Hematopoietic multipotent progenitor cell treated with erythropoietin and hydrocortisone succinate and interleukin-3 and kit ligand, for 4 days (in vitro differentiated cells): Measurements from ENCODE around the gene ASS1.
A peak's percentile ranks its signal among the peaks of the same experiment; 100 is the strongest.

ENCODE experiments used
- DNase-seq: peaks from one replicate; pipeline ENCODE4 v3.0.0-alpha.2; 2015

Gene ASS1

DNA sequence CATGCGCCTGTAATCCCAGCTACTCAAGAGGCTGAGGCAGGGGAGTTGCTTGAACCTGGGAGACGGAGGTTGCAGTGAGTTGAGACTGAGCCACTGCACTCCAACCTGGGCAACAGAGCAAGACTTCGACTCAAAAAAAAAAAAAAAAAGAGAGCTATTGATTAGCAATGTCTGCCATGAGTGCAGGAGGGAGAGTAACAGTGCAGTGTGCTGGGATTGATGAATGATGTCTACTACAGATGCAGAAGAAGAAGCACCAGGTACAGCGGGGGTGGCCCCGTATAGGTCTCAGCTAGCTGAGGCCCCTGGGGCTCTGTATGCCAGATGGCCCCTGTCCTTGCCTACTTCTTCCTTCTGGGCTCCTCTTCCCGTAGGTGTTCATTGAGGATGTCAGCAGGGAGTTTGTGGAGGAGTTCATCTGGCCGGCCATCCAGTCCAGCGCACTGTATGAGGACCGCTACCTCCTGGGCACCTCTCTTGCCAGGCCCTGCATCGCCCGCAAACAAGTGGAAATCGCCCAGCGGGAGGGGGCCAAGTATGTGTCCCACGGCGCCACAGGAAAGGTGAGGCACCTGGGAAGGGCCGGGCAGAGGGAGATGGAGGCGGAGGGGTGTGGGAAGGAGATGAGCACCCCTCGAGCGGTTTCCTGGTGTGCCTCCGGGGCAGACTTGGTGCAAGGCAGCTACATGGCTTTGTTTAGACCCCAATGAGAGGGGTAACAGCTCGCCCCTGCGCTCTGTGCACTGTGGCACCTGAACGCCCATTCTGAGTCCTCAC, 13.5 kb downstream of the ASS1 start:
- no peak for DNase-seq

DNA sequence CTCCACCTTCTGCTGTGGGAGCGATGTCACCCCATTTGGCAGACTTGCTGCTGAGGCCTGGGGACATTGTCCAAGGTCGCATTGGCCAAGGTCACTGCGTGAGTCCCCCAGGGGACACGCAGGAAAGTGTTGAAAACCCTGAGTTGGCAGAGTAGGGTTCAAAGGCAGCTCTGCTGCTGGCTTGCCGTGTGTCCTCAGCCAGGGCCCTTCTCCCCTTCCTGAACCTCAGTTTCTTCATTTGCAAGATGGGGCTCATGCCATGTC, 14.0 kb downstream of the ASS1 start:
- no peak for DNase-seq

DNA sequence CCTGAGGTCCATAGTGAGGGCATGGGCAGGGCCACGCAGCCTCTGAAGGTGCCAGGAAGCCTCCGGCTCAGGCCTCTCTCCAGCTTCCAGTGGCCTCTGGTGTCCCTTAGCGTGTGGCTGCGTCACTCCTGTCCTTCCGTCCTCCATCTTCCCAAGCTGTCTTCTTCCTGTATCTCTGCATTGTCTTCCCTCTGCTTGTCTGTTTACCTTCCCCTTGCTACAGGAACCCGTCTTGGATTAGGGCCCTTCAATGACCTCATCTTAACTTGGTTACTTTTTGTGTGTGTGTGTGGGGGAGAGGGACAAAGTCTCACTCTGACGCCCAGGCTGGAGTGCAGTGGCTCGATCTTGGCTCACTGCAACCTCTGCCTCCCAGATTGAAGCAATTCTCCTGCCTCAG, 14.4 kb downstream of the ASS1 start:
- DNase-seq = no peak

DNA sequence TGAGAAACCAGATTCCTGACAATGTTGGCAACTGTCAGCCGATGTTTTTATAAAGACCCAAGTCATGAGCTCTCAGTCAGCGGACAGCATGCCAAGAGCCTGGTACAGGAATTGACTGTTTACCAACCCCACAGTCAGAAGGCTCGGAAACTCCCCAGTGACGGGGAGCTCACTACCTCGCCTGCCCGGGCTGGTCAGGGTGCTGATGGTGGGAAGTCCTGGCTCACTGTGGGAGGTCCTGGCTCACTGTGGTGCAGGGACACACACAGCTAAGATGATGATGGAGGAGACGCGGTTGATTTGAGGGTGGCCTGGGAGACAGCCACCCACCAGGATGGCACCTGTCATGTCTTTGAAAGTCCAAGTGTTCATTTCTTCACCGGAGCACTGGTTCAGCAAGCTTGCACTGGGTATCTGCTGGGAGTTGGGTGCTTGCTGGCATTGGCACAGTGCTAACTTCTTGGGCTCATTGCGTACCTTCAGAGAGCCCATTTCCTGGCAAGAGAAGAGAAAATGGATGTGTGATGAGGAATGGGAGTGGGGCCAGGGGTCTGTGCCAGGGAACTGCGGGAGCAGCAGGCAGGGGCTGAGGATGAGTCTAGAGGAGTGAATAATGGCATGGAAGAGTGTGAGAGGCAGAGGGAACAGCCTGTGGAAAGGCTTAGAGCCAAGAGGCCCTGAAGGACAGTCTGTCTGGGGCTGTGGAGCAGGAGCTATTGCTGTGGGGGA, 15.3 kb downstream of the ASS1 start:
- DNase-seq = no peak

DNA sequence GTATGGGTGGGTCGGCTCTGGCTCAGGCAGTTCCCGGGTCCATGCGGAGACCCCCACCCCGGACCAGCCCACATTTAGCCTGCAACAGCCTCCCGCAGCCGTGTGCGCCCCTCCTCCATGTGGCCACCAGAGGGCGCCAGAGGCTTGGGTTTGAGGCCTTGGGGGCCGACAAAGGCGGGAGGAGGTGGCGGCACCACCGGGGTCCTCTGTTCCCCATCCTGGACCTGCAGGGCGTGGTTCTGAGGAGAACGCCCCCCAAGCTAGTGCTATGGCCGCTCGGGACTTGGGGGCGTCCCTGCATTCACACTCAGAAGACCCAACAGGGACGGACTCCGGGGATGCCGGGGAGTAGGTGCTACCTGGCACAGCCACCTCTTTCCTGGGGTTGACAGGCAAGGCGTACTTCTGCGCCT, 16.5 kb downstream of the ASS1 start:
- DNase-seq = peak; percentile 78

DNA sequence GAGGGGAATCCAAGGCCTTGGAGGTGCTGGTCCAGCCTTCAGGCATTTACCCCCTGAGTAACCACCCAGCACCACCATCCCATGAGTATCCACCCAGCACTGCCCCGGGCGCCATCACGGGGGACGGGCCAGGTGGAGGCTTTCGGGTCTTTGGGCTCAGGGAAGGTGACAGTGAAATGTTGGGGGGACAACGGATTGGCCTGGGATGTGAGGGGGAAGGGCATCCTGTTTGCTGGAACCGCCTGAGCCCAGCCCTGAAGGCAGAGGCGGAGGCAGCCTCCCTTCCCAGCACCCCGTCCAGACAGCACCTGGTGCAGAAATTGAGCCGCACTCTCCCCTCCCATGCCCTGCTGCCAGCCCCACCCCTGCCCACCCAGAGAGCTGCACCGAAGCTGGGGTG, 17.0 kb downstream of the ASS1 start:
- no peak for DNase-seq

DNA sequence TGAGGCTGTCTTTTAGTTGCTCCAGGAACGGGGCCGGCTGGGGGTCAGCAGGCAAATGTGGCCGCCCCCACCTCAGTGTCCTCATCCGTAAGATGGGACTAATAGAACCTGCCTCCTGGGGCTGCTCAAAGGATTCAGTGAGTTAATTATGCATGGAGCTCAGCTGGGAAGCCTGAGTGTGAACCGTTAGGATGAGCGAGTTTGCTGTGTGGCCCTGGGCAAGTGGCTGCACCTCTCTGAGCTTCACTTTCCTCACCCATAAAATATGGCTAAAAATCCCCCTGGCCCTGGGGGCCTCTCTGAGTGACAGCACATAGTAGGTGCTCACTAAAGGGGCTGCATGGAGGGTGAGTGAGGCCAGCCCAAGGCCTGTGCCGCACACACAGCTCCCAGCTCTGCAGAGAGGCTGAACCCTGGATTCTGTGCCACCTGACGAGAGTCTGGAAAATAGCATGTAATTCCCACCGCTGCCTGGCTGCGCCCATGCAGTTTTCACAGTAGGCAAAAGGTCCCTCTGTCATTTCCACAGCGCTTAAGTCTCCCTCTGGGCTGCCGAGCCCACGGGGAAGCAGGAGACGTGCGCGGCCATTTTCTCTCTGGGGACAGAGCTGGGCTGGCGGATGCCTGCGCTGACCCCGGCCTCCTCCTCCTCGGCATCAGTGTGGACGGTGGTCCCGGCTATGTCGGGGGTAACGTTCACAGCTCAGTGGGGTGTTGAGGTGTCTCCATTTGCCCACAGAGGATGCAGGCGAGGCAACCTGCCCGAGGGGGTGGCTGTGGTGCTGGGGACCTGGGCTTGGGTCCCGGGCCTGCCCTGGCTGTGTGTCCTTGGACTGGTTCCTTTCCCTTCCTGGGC, 18.2 kb downstream of the ASS1 start:
- DNase-seq = no peak

DNA sequence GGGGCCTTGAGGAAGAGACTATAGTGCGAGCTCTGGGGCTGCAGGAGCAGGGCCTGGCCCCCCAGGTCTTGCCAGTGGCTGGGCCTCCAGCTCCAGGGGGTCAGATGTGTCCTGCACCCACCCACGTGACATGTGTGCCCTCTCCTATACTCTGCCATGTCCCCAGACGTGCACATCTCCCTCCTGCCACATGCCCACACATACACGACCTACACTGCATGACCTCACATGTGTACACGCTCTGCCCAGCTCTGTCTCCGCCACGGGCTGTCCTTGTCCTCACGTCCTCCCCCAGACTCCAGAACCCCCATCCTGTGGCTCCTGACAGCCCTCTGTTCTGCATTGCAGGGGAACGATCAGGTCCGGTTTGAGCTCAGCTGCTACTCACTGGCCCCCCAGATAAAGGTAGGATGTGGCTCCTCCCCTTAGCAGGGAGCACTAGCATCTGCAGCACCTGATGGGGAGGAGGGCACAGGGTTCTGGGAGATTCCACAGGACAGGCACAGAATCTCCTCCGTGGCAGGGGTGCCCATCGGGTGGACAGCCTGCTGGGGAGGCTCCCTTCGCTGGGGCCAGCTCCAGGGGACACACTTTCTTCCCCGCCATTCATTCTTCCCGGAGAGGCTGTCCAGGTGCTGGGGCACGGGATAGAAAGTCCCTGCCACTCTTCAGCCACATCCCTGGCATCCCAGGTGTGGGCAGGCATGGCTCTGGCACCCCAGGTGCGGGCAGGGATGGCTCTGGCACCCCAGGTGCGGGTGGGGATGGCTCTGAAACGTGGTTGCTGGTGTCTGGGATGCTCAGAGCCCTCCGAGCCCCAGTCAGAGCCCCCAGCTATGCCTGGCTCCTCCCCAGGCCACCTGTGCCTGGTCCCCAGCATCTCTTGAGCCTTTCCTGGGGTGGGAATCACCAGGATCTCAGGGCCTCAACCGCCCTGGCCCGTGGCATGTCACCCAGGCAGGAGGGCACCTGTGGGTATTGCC, 19.3 kb downstream of the ASS1 start:
- DNase-seq = no peak

DNA sequence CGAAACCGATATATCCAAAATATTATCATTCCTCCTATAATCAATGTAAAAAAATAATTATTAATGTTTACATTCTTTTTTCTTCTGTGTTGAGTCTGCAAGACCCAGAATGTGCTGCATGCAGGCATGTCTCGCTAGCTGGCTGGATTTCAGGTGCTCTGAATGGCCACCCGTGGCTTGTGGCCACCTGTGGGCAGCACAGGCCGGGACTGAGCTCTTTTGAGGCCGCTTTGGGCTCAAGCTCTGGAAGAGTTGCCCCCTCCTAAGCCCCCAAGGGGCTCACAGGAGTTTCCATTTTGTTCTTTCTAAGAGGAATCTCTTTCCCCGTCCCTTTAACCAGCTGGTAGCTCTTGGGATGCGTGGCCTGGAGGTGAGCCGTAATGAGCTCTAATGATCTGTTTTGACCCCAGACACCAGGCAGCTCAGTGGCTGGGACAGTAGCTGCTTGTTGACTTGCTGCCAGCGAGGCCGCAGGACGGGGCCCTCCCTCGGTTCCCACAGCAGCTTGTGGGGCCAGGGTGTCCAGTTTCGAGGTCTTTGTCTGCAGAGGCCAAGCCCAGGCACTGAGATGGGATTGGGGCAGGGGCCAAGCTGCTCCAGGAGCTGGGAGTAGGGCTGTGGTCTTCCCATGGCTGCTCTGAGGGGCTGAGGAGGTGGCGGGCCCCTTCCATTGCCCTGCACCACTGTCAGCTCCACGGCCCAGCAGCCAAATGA, 20.8 kb downstream of the ASS1 start:
- DNase-seq = no peak

DNA sequence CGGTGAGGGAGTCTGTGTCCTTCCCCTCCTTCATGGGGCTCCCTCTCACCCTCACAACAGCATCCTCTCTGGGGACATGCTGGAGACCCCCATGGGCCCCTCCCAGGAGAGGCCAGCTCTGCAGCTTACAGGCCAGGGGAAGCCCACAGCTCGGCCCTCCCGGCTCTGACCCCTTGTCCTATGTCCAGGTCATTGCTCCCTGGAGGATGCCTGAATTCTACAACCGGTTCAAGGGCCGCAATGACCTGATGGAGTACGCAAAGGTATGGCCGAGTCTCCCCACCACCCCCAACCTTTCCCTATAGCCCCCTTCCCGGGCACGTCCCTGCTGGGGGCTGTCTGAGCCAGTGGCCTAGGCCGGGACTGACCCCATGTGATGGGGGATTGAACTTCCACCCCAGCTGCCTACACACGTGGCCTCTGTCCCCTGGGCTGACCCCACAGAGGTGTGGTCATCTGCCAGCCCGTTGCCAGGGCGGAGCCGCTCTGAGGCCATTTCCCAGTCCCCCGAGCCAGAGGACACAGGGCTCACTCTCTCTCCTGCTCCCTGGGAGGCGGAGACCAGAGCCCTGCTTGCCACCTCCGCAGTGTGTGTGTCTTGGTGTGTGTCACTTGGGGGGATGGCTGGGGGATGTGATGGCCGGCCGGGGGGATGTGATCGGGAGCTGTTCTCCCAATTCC, 21.9 kb downstream of the ASS1 start:
- no peak for DNase-seq

DNA sequence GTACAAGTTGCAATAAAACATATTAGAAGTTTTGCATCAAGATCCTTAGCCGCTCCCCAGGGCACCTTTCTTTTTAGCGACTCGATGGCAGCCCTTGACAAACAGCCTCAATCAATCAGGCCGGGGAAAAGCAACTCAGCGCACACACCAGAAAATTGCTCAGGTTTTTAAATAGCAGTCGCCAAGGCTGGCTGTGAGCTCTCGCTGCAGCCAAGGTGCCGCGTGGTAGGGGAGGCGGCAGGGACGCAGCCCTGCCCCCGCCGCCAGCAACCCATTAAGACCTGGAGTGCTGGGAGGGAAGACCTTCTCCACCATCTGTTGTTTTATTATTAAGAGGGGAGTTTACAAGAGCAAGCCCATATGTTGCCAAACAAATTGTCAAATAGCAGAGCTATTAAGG, 22.6 kb downstream of the ASS1 start:
- DNase-seq = no peak

DNA sequence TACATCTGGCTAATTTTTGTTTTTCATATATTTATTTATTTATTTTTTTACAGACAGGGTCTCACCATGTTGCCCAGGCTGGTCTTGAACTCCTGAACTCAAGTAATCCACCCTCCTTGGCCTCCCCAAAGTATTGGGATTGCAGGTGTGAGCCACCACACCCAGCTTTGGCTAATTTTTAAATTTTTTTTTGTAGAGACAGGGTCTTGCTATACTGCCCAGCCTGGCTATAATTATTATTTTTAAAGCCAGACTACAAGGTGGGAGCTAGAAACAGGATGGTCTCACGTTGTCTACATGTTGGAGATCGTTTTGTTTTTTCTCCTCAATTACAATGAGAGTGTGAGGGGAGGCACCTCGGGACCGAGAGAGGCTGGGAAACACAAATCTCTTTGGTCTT, 23.8 kb downstream of the ASS1 start:
- no peak for DNase-seq

DNA sequence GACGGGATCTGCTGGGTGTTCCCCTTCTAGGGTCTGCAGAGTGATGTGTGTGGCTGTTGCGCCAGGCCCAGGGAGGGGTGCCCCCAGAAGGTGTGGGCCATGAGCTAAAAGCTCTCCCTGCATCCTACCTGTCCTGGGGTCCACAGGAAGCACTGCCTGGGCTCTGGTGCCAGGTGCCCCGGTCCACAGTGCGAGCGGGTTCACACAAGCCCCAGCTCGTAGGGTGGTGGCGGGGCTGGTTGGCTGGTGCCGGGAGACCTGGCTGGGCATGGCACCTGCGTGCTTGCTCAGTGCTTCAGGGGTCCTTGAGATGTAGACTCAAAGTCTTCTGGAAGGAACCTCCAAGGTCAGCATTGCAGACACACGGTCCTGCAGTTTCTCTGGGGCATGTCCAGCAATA, 25.5 kb downstream of the ASS1 start:
- no peak for DNase-seq

DNA sequence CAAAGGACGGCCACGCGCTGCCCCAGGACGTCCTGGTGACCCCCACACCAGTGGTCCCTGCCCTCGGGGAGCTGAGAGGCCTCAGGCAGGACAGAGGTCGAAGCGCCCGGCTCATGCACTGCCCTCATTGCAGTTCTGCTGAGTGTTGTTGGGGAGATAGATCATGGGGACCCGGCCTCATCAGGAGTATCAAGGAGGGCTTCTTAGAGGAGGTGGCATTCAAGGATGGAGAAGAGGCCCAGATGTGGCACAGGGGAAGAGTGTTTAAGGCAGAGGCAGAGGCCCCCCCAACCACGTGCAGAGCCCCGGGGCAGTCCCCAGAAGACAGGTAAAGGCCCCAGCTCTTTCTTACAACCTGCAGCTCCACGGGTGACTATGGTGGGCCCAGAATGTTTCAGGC, 26.2 kb downstream of the ASS1 start:
- no peak for DNase-seq

DNA sequence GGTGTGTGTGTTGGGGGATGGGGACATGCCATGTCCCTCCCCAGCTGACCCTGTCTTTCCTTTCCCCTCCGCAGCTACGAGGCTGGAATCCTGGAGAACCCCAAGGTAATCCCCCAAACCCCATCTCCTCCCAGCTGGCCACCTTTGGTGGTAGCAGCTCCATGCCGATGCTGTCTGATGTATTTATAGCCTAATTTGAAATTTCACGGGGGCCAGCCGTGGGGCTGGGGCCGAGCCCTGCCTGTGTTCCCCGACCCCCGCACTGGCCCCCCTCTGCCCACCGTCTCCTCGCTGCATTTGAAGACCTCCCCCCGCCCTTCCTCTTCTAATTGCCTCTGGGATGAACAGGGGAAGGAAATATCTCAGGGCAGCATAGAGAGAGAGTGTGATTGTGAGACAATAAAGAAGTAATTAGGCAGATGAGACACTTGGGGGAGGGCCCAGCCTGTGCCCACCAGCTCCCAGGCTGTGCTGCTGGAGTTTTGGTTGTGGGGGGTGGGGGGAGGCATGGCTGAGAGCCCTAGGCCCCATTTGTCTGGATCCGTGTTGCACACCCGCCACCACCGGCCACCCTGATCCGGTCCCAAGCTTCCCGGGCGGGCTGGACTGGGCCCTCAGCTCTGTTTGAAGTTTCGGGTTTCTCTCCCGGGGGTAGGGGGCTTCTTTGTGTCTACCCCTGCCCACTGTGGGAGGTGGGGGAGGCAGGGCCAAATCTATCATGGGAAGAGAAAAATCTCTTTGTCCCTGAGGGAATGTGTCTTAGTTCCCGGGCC, 26.8 kb downstream of the ASS1 start:
- DNase-seq = no peak

DNA sequence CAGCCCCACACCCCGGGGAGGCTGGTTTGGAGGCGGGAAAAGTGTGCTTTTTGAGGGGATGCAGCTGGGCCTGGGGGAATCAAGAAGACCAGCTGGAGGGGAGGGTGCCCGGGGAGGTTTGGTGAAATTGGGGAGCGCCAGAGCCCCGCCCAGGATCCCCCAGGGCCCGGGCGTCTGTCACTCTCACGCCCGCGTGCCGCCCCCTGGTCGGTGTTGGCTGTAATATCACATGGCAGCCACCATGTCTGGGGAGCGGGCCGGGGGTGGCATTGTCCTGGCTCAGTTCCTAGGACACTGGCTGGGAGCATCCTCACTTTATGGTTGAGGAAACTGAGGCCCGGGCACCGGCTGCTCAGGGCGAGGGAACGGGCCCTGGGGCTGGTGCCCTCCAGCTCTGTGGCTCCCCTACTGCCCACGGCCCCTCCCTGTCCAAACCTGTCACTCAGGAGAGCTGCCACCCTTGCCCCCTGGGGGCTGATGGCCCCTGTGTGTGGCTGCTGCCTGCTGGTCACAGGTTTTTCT, 27.5 kb downstream of the ASS1 start:
- DNase-seq = no peak

DNA sequence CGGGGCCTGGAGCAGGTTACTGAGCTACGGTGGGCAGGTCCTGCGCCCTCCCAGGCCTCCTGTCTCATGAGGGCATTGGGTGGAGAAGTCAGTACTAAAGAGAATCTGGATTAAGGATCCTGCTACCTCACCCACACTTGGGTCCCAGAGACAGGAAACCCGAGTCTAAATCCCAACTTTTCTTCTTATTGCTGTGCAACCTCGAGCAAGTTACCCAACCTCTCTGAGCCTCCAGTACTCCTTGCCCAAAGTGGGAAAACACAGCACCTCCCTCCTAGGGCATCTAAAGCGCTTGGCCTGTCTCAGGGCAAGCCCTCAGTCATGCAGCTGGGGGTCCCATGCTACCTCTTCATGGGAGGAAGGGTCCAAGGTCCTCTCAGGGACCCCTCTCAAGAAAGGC, 28.2 kb downstream of the ASS1 start:
- DNase-seq = no peak

DNA sequence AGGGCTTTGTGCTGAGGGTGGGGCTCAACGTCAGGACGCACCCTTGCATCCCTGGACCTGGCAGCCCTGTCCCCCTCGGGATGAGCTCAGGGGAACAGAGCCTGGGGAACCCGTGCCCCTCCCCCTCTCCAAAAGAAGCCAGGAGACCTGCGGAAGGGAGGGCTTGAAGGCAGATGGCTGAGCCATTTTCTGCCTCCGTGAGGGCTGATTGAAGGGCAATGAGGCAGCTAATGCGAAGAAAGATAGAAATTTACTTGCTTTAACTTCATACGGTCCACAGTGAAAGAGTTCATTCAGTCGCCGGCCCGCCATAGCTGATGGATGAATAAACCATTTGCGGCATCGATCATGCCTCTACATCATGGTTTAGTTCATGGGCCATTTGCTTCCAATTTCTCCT, 28.8 kb downstream of the ASS1 start:
- DNase-seq = no peak

DNA sequence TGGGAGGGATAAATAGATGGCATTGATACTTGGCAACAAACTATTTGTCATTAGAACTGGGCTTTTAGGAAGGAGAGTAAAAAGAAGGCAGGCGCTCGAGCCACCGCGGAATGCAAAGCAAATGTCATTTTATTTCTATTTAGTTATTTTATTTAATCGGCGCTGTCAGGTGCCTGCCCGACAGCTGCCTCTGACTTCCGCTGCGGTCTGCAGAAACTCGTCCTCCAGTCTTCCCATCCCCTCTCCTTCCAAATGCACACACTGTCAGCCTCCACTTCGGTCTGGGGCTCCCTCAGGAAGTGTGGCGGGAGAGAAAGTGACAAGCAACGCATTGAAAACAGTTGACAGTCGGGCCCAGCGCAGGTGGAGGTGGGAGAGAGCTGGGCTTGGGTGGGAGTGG, 29.3 kb downstream of the ASS1 start:
- DNase-seq = no peak

DNA sequence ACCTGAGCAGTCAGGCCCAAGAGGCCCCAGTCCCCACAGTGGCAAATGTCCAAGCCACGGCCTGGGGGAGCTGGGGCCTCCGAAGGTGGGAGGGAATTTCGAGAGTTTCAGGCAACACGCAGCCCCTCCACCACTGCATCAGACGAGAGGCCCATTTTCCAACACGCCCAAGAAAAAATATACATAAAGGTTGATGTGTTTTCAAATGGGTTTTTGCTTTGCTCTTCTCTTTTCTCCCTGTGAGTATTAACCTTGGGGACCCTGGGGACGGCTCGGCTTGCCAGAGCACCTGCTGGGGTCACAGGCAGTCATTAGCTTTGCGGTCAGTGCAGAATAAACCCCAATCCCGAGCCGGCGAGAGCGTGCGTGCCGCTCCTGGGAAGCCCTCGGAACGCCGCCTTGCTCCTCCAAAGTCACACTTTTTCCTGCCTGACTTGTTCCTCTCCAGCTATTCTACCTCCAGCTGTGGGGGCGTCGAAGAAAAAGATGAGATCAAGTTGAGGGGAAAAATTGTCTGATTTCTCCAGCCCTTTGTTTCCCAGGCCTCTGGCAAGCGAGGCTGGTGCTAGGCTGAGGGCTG, 31.5 kb downstream of the ASS1 start:
- no peak for DNase-seq
